Stomach (tissue), 9 donors: ENCODE measurements around the gene KCNH6. TPM values are rescaled to one million over a fixed set of nuclear protein-coding genes. Genes with fewer than 3 reads are reported as not detected.

ENCODE experiments used
- DNase-seq, 2 donors: peaks; one replicate each; pipeline versions ENCODE4 v3.0.0 to v3.0.0-alpha.2; 2013 to 2019
- H3K27ac ChIP-seq, 5 donors: fragments of 200-600 bp in 4 of 5; sonication (generic) in 4 of 5; one replicate each; pipeline ENCODE4 v1.5.1; 2013 to 2019; ENCODE audit warnings: mild to moderate bottlenecking in 1 of 5, moderate library complexity in 1 of 5
- H3K27me3 ChIP-seq, 3 donors: fragments of 200-600 bp; sonication (generic); one replicate each; pipeline ENCODE4 v1.5.1; 2017 to 2019; ENCODE audit warnings: mixed run types in 1 of 3
- H3K36me3 ChIP-seq, 4 donors: fragments of 200-600 bp; sonication (generic); 1 replicate in 3 of 4; 2 replicates in 1 of 4; pipeline ENCODE4 v1.5.1; 2016 to 2019
- H3K4me1 ChIP-seq, 4 donors: fragments of 200-600 bp; sonication (generic); one replicate each; pipeline ENCODE4 v1.5.1; 2016 to 2019
- H3K4me3 ChIP-seq, 4 donors: fragments of 200-600 bp; sonication (generic) in 3 of 4; one replicate each; pipeline ENCODE4 v1.5.1; 2016 to 2019; ENCODE audit warnings: mild to moderate bottlenecking in 1 of 4
- H3K9me3 ChIP-seq, 4 donors: fragments of 200-600 bp; sonication (generic); one replicate each; pipeline ENCODE4 v1.5.1; 2016 to 2019
- EP300 ChIP-seq: sonication (generic); formaldehyde crosslinking; IDR thresholded peaks from one replicate; pipeline ENCODE4 v1.6.1; 2017; ENCODE audit warnings: antibody characterized with exemption
- POLR2A ChIP-seq, 4 donors: fragments of 450-650 bp; IDR thresholded peaks; one replicate each; pipeline ENCODE4 v1.6.1; 2016; ENCODE audit warnings: antibody characterized with exemption in 4 of 4, control low read depth in 2 of 4, mild to moderate bottlenecking in 1 of 4, moderate library complexity in 1 of 4
- POLR2AphosphoS5 ChIP-seq, 3 donors: sonication (generic); formaldehyde crosslinking; IDR thresholded peaks; one replicate each; pipeline ENCODE4 v1.6.1; 2016; ENCODE audit warnings: antibody characterized with exemption in 3 of 3
- WGBS, 5 donors: extraction: QIAGEN DNeasy Blood & Tissue Kit in 3 of 5; methylation state at CpG; one replicate each; pipeline versions ENCODE4 v1.1.5 to v1.1.7; 2013 to 2018; 5-methylcytosine and 5-hydroxymethylcytosine counted together
- intact Hi-C: fragments of 100-400 bp; cut with DNase I; formaldehyde crosslinking; loops from one replicate; pipeline ENCODE4 v1.15.1; 2023; ENCODE audit warnings: low total_unique reads
- polyA plus RNA-seq, 3 donors: library from polyadenylated mRNA; stranded (reverse); fragments of 200-250 nt; gene quantifications; one replicate each; pipeline ENCODE4 v1.2.3, GENCODE V29; 2013
- total RNA-seq, 5 donors: library from RNA; depleted of rRNA; stranded (reverse); fragments of >200 nt; gene quantifications; one replicate each; pipeline versions ENCODE4 v1.1.0 to v1.2.3, GENCODE V29; 2014 to 2016
- TF ChIP-seq, protein P1 (sequence below), 7 experiments: fragments of 450-650 bp in 4 of 7; fragments of 200-600 bp in 3 of 7; sonication (generic) in 3 of 7; IDR thresholded peaks; one replicate each; pipeline ENCODE4 v1.5.1; 2016 to 2019; ENCODE audit warnings: antibody characterized with exemption in 7 of 7, control low read depth in 2 of 7, mild to moderate bottlenecking in 1 of 7
- donor health status: healthy with polysubstance abuse.
- donor health status: Bipolar disorder and iron deficiency.
- donor health status: healthy.

Gene KCNH6
- total and polyA plus RNA-seq, 8 donors, result 0.20 to 2.3 (median 0.45) TPM; not detected in 1

DNA sequence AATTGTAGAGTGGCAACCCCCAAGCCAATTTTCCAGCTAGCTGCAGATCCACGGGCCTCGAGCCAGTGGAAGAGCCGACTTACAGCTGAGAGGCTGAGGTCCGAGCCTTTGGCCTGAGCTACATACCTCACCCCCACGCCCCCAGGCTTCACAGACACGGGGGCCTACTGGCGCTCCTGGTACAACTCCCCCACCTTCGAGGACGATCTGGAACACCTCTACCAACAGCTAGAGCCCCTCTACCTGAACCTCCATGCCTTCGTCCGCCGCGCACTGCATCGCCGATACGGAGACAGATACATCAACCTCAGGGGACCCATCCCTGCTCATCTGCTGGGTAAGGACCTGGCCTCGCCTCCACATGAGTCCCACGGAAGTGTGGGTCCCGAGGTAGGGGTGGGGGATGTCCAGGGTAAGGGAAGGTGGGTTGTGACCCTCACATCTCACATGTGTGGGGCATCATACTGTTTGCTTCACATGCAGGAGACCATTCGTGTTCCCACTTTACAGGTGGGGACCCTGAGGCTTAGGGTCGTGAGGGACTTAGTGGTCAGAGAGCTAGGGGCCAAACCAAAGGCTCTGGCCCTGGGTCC is 42.9 kb upstream of the KCNH6 start:
- TF ChIP-seq POLR2A (IDR thresholded peaks at IDR 0.05), result no peak
- TF ChIP-seq, protein P1, sequence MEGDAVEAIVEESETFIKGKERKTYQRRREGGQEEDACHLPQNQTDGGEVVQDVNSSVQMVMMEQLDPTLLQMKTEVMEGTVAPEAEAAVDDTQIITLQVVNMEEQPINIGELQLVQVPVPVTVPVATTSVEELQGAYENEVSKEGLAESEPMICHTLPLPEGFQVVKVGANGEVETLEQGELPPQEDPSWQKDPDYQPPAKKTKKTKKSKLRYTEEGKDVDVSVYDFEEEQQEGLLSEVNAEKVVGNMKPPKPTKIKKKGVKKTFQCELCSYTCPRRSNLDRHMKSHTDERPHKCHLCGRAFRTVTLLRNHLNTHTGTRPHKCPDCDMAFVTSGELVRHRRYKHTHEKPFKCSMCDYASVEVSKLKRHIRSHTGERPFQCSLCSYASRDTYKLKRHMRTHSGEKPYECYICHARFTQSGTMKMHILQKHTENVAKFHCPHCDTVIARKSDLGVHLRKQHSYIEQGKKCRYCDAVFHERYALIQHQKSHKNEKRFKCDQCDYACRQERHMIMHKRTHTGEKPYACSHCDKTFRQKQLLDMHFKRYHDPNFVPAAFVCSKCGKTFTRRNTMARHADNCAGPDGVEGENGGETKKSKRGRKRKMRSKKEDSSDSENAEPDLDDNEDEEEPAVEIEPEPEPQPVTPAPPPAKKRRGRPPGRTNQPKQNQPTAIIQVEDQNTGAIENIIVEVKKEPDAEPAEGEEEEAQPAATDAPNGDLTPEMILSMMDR (IDR thresholded peaks at IDR 0.05), result no peak
- no peak for TF ChIP-seq EP300
- no peak for TF ChIP-seq POLR2AphosphoS5 (IDR thresholded peaks at IDR 0.05)
- no peaks in the 10 kb centered on the region for H3K9me3 ChIP-seq
- intact Hi-C loops, result no loop called here
- no peak overlapping the region for H3K27ac ChIP-seq
- H3K36me3 ChIP-seq, result no peaks in the 10 kb centered on the region
- no peak overlapping the region for H3K4me3 ChIP-seq
- peaks cover 0 to 64% (median 20%) of the 10 kb centered on the region in 3 donors for H3K27me3 ChIP-seq
- DNase-seq, result no peak
- 88 to 94% (median 89%) methylated on average over 8 to 21 of the region's 21 CpGs for WGBS, 5 donors
- H3K4me1 ChIP-seq, result peaks cover 22 to 40% (median 35%) of the 10 kb centered on the region in 4 donors

GRCh38 chr17:63480826-63481487 is 42.2 kb upstream of the KCNH6 start:
- no peaks in the 10 kb centered on the region for H3K36me3 ChIP-seq
- TF ChIP-seq POLR2AphosphoS5 (IDR thresholded peaks at IDR 0.05) (no peak), EP300 (no peak), POLR2A (IDR thresholded peaks at IDR 0.05) (no peak)
- TF ChIP-seq, protein P1 (IDR thresholded peaks at IDR 0.05), result no peak
- peaks cover 20 to 34% (median 32%) of the 10 kb centered on the region in 4 donors for H3K4me1 ChIP-seq
- no peaks in the 10 kb centered on the region for H3K9me3 ChIP-seq
- WGBS, 5 donors, result 69 to 83% (median 72%) methylated on average over 10 to 11 of the region's 11 CpGs
- H3K27ac ChIP-seq, result no peak overlapping the region
- DNase-seq, result no peak
- intact Hi-C loops, result no loop called here
- H3K27me3 ChIP-seq, result peaks cover 0 to 59% (median 20%) of the 10 kb centered on the region in 3 donors
- H3K4me3 ChIP-seq, result no peak overlapping the region

GRCh38 chr17:63481488-63481870 is 41.7 kb upstream of the KCNH6 start:
- Histone ChIP-seq H3K4me1 (peaks cover 15 to 28% (median 27%) of the 10 kb centered on the region in 4 donors), H3K36me3 (no peaks in the 10 kb centered on the region), H3K9me3 (no peaks in the 10 kb centered on the region), H3K27ac (no peak overlapping the region), H3K27me3 (peaks cover 0 to 54% (median 17%) of the 10 kb centered on the region in 3 donors), H3K4me3 (no peak overlapping the region)
- TF ChIP-seq POLR2A (IDR thresholded peaks at IDR 0.05) (no peak), POLR2AphosphoS5 (IDR thresholded peaks at IDR 0.05) (no peak), EP300 (no peak)
- TF ChIP-seq, protein P1 (IDR thresholded peaks at IDR 0.05), result no peak
- intact Hi-C loops, result no loop called here
- DNase-seq, result no peak
- 80 to 91% (median 86%) methylated on average over 13 to 16 of the region's 16 CpGs for WGBS, 5 donors

DNA sequence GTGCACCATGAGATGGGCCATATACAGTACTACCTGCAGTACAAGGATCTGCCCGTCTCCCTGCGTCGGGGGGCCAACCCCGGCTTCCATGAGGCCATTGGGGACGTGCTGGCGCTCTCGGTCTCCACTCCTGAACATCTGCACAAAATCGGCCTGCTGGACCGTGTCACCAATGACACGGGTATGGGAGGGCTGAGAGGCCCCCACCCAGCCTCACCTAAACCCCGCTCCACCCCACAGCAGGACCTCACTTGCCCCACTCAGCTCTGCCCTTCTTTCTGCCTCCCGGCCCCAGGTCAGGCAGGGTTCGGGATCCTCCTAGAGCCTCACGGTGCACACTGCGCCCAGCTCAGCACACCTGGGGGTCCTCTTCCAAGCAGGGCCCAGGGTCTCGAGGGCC is 40.6 kb upstream of the KCNH6 start:
- peaks cover 7 to 18% (median 17%) of the 10 kb centered on the region in 4 donors for H3K4me1 ChIP-seq
- no peak for DNase-seq
- H3K9me3 ChIP-seq, result no peaks in the 10 kb centered on the region
- TF ChIP-seq, protein P1 (IDR thresholded peaks at IDR 0.05), result no peak
- TF ChIP-seq POLR2AphosphoS5 (IDR thresholded peaks at IDR 0.05), result no peak
- no peak for TF ChIP-seq POLR2A (IDR thresholded peaks at IDR 0.05)
- TF ChIP-seq EP300, result no peak
- no peaks in the 10 kb centered on the region for H3K36me3 ChIP-seq
- no peak overlapping the region for H3K4me3 ChIP-seq
- no peak overlapping the region for H3K27ac ChIP-seq
- 74 to 95% (median 86%) methylated on average over 8 to 16 of the region's 16 CpGs for WGBS, 5 donors
- peaks cover 0 to 44% (median 9%) of the 10 kb centered on the region in 3 donors for H3K27me3 ChIP-seq
- intact Hi-C loops, result no loop called here
